NCI-H128 (cell line): ENCODE measurements around the gene ARVCF.

Experiments
- DNase-seq: peaks from one replicate; lab custom pipeline; 2025; ENCODE audit not compliant: unreplicated experiment; lab: John Stamatoyannopoulos, UW

ARVCF gene

GRCh38 chr22:20031732-20032406, 15.2 kb upstream of the ARVCF start:
- no peak for DNase-seq

- no peak for DNase-seq
These were observed 13.1 kb upstream of the ARVCF start for GRCh38 chr22:20029550-20030225.

DNA sequence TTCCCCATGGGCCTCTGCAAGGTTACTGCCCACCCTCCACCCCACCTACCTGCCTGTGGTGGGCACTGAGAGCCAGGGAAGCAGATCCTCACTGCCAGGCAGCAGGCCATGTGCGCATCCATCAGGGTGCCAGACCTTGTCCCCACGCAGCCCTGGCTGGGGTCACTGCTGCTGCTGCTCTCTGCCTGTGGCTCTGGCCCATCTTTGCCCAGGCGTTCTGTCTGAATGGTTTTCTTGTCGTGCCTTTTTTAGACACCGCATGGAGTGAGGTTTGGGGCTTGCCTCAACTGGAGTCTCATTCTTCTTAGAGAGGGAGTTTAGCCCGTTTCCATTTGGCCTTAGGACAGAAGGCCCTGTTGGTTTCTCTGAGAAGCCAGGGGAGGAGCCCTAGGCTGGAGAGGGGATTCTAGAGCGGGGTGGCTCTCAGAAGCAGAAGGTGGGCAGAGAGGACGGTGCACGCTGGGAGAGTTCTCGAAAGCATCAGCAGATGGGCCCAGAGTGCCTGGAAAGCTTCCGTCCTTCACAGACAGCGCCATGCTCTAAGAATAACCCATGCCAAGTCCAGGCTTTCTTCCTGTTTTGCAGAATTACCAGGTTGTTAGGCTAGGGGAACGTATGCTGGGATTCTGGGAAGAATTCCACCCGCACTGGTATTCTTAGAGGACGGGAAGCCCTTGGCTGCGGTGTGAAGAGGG, 12.4 kb upstream of the ARVCF start:
- no peak for DNase-seq

GRCh38 chr22:20027966-20028854, 11.6 kb upstream of the ARVCF start:
- DNase-seq: no peak

DNA sequence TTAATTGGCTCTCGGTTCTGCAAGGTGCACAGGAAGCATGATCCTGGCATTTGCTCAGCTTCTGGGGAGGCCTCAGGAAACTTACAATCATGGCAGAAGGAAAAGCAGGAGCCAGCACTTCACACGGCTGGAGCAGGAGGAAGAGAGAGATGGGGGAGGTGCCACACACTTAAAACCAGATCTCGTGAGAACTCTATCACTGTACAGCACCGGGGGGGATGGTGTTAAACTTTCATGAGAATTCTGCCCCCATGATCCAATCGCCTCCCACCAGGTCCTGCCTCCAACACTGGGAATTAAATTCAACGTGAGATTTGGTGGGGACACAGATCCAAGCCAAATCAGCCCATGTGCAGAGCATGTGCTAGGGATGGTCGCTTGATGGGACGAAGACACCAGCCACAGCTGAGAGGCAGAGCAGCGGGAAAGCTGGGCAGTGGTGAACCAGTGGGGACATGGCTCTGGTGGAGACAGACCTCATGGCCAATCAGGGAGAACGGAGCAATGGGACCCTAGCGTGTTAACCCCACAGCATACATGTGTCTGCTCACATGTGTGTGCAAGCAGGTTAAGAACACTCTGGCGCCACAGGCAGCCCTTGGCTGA, 10.5 kb upstream of the ARVCF start:
- no peak for DNase-seq

GRCh38 chr22:20026204-20026908, 9.7 kb upstream of the ARVCF start:
- no peak for DNase-seq

DNA sequence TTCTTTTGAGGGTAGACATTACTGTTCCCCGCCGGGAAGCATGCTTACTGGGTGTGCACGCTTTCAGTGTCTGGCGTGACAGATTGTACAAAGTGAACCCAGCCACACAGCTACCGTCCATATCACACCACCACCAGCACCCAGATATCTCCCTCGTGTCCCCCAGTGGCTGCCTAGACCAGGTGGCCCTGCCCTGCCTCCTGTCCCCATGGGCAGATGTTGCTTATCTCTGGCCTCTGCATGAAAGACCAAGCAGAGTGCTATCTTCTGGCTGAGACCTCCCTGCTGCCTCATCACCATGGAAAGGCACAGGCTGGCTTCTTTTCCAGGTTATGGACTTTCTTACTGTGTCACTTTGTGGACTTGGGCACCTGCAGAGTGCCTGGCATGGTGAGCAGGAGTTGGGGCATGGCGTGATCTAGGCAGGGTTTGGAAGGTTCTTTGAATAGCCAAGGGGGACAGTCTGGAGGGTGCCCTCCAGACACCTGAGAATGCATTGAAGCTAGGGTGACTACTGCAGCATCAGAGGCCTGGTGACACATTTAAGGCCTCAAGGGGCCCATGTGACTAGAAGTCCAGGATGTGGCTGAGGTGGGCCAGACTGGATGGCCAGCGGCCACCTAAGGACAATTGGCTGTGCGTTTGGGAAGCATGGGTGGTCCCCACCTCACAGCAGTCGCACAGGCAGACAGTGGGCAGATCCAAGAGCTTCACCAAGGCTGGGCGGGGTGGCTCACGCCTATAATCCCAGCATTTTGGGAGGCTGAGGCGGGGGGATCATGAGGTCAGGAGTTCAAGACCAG, 9.0 kb upstream of the ARVCF start:
- DNase-seq: no peak

DNA sequence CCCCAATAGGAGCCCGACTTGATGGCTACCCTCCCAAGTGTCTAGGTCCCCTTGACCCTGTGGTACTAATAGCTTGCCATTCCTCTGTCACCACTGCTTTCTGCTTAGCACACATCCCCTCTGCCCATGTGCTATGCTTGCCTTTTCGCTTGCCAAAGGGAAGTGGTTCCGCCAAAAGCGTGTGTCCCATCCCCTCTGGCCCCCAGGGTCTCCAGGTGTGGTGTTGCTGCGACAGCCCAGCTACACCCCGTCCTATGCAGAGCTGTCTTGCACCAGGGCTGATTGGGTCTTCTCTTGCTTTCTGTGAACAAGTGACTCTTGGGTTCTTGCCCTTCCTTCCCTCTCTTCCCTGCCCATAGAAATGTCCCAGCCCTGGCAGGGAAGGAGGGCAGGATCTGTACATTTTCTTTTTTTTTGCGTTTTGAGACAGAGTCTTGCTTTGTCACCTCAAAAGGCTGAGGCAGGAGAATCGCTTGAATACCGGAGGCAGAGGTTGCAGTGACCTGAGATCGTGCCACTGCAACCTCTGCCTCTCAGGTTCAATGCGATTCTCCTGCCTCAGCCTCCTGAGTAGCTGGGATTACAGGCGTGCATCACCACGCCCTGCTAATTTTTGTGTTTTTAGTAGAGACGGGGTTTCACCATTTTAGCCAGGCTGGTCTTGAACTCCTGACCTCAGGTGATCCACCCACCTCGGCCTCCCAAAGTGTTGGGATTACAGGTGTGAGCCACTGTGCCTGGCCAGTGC, 8.2 kb upstream of the ARVCF start:
- no peak for DNase-seq

GRCh38 chr22:20024225-20024624, 7.6 kb upstream of the ARVCF start:
- no peak for DNase-seq

DNA sequence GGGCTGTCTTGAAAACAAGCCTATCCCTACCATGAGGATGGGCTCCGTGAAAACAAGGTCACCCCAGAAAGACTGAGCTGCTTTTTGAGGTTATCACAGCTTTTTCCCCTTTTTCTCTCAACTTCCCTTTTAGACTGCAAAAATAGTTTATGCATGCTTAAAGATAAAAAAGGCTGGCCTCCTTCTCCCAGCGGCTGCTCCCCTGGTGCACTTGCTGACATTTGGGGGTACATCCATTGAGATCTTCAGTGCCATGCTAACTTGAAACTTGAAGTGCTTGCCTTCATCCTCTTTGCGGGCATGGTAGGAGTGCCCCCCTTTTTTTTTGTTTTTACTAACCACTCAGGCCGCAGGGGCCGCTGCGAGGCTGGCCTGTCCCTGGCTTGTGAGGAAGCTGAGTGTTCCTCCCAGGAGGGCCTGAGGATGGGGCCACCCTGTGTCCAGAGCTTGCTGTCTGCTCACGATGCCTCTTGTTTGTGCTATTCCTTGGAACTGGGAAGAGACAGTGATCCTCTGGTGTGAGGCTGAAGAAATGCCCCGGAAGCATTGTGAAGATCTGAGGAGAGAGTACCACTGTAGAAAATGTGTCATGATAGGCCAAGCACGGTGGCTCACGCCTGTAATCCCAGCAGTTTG, 6.5 kb upstream of the ARVCF start:
- no peak for DNase-seq

DNA sequence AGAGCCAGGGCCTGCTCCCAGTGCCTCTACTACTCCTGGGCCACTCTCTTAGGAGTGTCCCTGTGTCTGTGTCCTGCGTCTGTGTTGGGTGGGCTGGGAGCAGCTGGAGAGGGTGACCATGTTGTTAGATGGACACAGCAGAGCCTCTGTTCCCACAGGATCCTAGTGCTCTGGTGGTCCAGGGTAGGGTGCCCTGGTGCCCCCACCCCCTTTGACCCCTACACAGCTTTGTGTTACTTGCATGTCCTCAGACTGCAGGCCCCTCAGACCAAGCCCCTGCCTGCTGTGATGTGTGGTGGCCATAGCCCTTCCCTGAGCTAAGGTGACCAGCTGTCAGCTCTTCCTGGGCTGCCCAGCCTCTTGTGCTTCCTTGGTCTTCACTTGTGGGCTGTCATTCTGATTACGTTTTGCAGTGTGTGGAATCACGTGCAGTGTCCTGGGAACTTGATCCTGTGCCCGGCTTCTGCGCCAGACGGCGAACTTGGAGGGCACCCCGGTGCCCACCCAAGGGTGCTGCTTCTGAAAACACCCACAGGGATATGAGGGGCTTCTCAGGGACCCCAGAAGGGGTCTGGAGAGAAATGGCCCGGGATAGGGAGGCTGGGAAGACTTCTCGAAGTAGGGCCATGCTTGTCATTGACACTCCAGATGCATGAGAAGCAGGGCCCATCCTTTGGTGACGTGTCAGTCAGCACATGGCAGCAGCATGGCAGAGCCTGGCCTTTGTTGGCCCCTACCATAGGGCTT, 5.8 kb upstream of the ARVCF start:
- DNase-seq: no peak

DNA sequence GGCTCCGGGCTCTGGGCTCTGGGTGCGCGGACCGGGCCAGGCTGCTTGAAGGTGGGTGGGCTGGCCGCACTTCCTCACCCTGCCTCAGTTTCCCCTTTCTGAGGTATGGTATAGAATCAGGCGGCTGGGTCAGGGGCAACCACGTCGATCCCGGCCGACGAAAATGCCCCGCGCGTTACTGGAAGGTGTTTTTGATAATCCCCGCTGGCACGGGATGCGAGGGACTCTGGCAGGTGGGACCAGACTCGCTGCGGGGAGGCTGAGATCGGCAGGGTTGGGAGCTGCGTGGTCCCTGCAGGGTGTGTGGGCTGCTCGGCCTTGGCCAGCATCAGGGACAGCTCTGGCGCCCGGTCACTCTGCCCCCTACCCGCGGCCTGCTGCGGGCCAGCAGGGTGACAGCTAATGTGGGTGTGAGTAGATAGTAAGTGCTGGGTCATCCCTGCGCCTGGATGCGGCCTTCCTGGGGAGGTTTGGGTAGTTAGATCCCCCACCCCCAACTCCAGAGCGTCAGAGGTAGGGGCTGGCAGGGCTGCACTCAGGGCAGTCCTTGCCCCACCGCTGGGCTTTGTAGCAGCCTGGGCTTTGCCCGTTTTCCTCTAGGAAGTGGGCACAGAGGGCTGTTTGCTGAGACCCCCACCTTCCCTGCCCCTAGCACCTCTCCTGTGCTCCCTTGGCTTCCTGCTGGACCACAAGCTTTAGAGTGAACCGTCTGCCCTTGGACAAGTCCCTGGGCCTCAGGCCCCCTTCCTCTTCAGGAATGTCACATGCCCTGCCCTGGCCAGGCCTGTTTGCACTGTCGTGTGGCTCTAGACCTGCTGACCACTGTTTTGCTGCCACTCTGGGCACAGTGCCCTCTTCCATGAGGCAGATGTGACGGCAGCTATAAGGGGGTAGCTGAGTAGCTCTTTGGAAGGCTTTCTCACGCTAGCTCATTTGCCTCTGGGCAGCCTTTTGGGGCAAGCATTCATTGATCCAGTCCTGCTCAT, 4.9 kb upstream of the ARVCF start:
- no peak for DNase-seq

DNA sequence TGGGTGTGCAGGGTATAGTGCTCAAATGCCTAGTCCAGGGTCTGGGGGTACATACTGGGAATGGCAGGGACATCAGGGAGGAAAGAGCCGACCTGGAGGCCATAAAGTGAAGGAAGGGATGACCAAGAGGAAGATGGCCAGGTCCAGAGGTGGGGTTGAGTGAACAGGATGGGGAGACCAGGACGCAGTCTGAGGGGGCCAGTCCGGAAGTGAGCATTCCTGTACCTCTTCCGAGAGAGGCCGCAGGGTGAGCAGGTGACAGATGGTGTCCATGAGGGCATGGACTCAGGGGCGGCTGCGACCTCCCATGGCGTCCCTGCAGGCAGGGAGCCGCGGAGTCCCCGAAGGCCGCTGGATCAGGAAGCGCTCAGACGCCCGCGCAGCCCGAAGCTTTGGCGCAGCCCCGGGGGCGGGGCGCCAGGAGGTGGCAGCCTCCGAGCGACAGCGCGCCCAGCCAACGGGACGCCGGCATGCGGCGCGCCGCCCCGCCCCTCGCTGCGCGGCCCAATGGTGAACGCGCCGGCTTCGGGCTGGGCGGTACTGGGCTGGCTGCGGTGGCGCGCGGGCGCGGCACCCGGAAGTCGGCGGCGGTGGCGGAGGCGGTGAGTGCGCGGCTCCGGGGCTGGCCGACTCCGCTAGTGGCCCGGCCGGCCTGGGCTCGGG, 4.0 kb upstream of the ARVCF start, which contains the start of gene TANGO2:
Gene TANGO2, plus strand, starts transcription at position 578 of the 663 bp plus-strand sequence. CDS start 15,689 bp downstream, outside the sequence.
- DNase-seq: peak; percentile 56

DNA sequence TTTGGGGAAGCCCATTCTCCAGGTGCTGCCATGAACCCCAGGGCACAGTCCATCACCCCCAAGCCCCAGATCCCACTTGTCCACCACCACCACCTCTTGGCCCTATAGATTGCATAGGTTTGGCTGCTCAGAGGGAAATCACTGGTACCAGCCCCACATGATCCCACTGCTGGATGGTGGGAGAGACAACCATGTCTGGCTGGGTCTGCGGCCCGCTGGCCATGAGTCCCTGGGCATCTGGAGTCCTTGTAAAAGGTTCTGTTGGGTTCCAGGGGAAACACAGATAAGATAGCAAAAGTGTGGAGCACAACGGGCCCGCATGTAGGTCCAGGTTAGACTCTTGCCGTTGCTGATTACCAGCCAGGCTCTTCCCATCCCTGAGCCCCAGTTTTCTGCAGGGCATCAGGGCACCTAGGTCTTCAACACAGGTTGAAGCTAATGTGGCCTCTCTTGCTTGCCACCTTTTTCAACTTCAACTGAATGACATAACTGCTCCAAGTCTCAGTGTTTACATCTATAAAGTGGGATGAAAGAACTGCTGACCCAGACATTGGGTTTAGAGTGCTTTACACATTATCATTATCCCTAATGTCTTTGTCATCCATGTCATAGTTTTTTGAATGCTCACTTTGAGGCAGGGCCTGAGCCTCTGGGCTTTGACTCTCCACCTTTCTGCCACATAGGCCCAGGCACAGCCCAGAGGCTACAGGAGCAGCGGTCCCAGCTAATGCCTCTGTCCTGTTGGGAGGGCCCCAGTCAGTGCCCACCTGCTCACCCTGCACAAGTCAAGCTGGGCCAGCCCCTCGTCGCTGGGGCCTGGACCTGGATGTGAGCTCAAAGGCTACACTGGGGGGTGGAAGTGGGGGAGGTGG, 3.3 kb upstream of the ARVCF start:
- no peak for DNase-seq

DNA sequence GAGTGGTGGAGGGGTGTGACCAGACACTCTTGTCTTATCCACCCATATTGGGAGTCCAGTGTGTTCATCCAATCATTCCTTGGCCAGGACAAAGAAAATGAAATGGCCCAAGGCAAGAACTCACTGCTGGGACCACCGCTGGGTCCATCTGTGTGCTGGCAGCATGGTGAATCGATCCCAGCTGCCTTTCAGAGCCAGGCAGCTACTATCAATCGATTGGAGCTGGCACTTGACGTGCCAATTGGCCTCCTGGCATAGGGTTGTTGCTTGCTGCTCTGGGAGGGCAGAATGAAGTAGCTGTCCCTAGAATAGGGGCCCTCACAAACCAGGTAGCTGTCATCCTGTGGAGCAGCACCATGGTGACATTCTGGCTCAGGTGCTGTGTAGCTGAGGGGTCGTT, 1.4 kb upstream of the ARVCF start:
- DNase-seq: no peak
